ENCODE results near the gene FFAR1.

DNA sequence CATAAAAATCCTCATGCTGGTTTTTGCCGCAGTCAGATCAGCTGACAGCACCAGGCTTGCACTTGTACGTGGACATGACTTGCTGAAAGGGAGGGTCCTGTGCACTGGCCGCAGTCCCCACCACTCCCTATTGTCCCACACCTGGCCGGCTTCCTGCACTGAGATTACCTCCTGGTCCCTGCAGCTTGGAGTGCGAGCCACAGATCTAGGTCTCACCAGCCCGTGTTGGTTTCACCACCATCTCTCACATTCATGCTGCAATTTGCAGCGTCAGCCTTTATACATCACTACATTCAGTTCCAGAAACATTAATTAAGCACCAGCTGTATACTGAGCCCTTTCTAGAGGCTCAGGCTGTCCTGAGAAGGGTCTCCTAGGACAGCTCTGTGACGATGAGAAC, 33.7 kb upstream of the FFAR1 start:
- TF ChIP-seq POLR2A (IDR thresholded peaks at IDR 0.05; ENCODE audit: low read length) (no peak), GATA1 (IDR thresholded peaks at IDR 0.05; ENCODE audit: low read depth, low read length) (no peak)

All from erythroblast (primary cell).